HuH-7 (cell line): Measurements from ENCODE around the gene ADARB1.
"Not testable (repeated sequence)": the region's sequence is repeated elsewhere in the genome, so short reads cannot be mapped to it uniquely, and the experiment has no call there.

Experiments used
- DNase-seq: peaks from one replicate; pipeline ENCODE4 v3.0.0; 2011; ENCODE audit warnings: low spot score

The ADARB1 gene

DNA sequence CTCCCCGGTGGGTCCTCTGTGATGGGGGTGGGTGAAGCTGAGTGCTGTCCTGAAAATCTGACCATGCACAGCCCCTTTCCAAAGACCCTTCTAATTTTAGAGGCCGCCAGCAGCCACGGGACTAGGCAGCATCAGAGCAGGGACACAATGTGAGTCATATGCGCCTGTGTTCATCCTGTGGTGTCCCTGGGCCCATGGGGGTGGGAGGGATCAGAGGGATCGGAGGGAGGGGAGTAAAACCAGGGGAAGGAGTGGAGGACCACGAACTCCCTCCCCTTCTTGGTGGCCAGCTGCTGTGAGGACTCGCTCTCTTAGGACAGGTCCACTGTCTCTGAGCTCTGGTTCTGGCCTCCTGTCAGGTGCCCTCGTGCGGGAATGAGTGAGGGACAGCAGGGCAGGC, 61.5 kb downstream of the ADARB1 start:
- DNase-seq, result no peak

DNA sequence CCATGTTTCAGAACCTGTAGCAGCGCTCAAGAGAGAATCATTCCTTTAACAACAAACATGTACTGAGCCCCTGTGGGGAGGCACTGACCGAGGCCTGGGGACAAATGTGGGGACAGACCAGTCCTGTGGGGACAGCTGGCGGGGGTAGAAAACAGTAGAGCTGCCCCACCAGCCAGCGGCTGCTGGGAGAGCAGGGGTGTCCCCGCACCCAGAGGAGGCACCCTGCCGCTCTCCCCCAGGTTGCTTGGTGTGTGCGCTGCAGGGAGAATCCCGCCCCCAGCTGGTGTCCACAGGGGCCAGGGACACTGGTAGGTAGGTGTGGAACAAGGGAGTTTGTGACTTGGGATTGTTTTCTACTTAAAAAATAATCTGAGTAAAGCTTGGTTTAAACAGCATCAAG, 62.1 kb downstream of the ADARB1 start:
- no peak for DNase-seq

DNA sequence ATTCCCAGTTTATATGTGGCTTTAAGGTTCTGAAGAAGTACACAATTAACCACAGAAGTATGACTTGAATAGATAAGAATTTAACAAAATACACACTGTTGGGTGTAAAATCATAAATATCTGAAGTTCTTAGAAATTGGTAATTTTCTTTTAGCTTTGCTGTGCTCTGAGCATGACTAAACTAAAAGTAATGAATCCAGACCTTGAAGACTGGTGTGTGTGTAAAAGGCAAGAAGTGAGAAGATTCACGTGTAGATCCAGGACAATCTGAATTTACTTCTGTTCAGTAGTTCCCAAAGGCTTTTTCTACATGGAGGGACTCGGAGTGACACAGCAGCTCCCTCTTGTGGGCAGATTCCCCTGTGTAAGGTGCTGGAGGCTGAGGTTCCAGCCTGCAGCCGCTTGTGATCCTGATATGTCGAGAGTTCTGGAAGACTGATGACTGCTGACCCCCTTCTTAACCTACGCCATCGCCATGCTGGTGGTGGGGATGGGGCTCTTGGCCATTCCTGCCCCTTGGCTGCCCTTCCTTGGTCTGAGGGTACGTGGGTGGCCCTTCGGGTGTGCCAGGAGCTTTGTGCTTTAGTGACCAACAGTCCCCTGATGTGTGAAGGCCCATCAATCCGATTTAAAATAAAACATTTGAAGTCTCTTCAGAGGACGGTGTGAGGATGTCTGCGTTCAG, 62.7 kb downstream of the ADARB1 start:
- peak; percentile 94 for DNase-seq

- DNase-seq, result no peak
Observed at GRCh38 chr21:45137612-45137937, 63.2 kb downstream of the ADARB1 start.

- peak; percentile 75 for DNase-seq
Observed at GRCh38 chr21:45138199-45139002, 64.0 kb downstream of the ADARB1 start.

DNA sequence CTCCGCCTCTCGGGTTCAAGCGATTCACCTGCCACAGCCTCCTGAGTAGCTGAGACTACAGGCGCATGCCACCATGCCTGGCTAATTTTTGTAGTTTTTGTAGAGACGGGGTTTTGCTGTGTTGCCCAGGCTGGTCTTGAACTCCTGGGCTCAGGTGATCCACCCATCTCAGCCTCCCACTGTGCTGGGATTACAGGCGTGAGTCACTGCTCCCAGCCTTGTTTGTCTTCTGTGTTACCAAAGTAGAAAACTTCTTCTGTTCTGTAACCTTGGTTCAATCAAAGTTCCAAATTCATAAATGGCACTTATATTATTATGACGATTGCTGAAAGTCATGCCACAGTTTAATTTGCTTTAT, 64.6 kb downstream of the ADARB1 start:
- DNase-seq, result not testable (repeated sequence)

DNA sequence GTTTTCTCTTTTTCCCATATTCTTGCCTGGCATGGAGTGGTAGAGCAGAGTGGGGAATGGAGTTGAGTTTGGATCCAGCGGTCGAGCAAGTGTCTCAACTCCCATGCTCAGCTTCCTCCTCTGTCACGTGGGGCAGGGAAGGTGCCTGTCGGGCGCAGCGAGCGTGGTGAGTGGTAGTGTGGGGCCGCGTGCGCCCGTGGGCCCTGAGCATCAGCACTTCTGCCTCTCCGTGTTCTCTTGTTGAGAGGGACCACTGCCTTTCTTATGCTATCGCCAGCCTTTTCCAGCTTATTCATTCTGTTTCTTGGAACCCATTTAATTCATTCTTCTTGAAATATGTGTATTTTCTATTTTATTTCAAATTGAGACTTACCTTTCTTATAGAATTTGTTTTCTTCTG, 65.1 kb downstream of the ADARB1 start:
- DNase-seq, result no peak

- peak; percentile 90 for DNase-seq
Observed at GRCh38 chr21:45140346-45140940, 66.1 kb downstream of the ADARB1 start.

DNA sequence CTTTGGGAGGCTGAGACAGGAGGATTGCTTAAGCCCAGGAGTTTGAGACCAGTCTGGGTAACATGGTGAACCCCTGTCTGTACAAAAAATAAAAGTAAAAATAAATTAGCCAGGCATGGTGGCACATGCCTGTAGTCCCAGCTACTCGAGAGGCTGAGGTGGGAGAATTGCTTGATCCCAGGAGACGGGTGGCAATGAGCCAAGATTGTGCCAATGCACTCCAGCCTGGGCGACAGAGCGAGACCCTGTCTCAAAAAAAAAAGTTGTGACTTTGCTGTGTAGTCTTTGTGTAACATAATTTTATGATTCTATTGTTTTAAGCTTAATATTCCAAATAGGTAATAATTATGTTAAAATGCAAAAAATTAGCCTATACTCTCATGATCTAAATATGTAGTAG, 66.6 kb downstream of the ADARB1 start:
- not testable (repeated sequence) for DNase-seq

- no peak for DNase-seq
Observed at GRCh38 chr21:45141507-45141906, 67.1 kb downstream of the ADARB1 start.

DNA sequence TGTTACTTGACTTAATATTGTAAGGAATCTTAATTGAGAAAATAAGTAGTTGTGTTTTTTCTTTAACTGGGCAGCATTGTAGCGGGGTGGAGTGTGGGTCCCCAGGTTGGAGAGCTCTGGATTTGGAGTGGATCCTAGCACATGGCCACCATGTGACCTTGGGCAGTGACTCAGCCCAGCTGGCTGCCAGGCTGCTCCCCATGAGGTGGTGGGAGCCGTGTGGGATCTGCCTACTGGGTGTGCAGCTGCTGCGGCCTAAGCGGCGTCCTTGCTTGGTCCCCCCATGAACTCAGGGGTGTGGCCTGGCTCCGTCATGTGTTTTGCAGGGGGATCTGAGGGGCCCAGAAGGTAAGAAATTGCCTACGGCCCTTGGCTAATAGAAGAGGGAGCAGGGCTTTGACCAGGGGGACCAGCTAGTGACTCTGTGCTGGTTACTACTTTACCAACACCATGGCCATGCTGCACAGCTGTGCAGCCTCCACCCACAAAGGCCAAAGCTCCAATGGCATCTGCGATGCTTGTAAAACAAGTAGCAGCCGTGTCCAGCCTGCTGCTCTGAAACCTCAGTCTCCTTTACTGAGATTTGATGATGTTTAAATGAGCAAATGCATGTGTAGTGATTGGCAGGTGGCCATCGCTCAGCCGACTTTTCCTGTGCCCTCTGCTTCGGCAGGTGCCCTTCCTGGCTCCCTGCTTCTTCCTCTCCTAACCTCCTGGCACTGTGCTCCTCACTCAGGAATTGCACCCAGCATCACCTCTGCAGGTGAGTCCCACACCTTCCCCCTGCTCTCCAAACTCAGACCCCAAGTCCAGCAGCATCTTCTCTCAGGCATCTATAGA, 68.3 kb downstream of the ADARB1 start:
- no peak for DNase-seq

- no peak for DNase-seq
Observed at GRCh38 chr21:45143855-45144254, 69.5 kb downstream of the ADARB1 start.

GRCh38 chr21:45145146-45145545, 70.8 kb downstream of the ADARB1 start:
- no peak for DNase-seq

DNA sequence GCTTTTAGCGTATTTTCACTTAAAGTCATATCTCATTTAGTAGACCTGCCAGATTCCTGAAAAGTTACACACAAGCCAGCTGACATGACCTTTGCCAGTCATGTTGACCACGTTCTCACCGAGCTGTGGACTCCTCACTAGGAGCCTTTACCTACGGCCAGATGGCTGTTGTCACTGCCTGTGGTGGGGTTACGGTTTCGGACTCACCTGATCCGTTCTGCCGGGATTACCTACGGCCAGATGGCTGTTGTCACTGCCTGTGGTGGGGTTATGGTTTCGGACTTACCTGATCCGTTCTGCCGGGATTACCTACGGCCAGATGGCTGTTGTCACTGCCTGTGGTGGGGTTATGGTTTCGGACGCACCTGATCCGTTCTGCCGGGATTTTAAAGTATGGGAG, 71.5 kb downstream of the ADARB1 start:
- DNase-seq, result not testable (repeated sequence)

DNA sequence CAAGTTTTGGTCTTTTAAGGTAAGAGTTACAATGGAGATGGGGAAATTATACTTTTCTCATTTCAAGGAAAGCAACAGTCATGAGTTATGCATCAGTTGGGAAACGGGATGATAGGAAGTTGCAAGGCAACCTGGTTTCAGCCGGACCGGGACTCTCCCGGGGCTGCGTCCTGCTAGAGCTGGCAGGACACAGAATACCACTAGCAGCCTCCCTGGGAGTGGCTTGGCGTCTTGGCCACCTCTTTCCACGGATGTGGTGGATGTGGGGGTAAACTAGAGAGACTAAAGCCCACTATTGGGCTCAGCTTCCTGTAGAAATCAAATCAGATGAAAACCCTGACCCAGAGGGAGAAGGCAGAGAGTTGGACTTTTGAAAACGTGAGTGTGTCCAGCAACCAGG, 71.9 kb downstream of the ADARB1 start:
- DNase-seq, result no peak

DNA sequence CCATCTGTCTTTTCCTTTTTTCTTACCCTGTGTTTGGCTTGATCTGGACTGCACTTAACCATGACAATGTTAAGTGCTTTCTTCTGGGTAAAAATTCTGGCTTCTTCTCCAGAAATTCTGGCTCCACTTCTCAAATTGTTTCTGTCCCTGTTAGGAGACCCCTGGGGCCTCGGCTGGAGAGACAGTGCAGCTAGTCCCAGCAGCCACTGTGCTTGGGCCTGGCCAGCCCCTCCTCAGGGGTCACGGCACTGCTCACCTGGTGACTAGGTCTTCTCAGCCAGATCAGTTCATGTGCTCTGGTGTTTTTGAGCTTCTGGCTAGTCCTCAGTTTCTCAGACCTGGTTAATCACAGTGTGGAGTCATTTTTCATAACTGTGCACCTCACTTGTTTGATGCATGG, 72.4 kb downstream of the ADARB1 start:
- DNase-seq, result no peak

DNA sequence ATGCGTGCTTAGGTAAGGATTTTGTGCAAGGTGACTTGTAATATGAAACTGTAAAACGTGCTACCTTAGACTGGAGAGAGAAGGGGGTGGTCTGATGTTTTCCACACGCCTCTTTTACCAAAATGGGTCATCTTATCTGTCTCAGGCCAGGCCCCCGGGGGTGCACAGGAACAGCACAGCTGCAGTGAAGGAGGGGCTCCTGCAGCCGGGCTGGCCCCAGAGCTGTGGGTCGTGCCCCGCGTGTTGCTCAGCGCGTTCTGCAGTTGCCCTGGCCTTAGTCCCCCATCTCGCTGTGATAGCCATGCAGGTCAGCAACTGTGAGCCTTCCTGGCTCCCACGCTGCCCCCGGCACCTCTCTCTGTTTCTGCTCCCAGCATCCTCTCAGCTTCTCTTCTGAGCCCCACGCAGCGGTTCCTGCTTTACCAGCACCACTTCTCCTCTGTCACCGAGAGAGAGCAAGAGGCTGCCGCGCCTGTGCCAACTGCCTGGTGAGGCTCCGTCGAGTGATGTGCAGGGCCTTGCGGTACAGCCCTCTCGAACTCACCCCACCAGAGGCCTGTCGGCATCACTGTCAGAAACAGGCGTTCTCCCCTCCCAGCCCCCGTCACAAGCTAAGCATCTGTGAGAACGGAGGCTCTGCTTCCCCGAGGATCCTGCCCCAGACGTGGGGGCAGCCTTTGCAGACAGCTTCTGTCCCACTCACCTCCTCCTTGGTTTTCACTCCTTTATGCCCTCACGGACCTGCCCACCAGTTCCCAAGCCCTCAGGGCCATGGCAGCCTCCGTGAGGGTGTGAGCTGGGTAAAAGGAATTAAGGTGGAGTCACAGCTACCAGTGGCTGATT, 73.3 kb downstream of the ADARB1 start:
- DNase-seq, result no peak

- DNase-seq, result no peak
Observed at GRCh38 chr21:45148316-45148990, 74.1 kb downstream of the ADARB1 start.

GRCh38 chr21:45149021-45149420, 74.6 kb downstream of the ADARB1 start:
- no peak for DNase-seq

GRCh38 chr21:45150638-45151131, 76.3 kb downstream of the ADARB1 start:
- DNase-seq, result no peak
